GM12892 (cell line): ENCODE data around the gene CSTF1.

Experiments used
- DNase-seq: peaks from one replicate; pipeline ENCODE4 v3.0.0; 2011; ENCODE audit not compliant: insufficient read length
- FAIRE-seq: peaks from 2 replicates; lab custom pipeline; 2011; peaks lifted over from hg19 to GRCh38; lab: Jason Lieb, UNC
- POLR2A ChIP-seq: IDR thresholded peaks from 2 replicates; pipeline ENCODE4 v1.6.1; 2011; ENCODE audit warnings: low read depth, low read length, control low read depth
- POLR2AphosphoS5 ChIP-seq: IDR thresholded peaks from 2 replicates; pipeline ENCODE4 v1.6.1; 2011; ENCODE audit warnings: low read depth, low read length, control low read depth
- TAF1 ChIP-seq: IDR thresholded peaks from 2 replicates; pipeline ENCODE4 v1.6.1; 2011; ENCODE audit warnings: low read depth, mild to moderate bottlenecking, control low read depth, low read length, borderline replicate concordance

The CSTF1 gene

GRCh38 chr20:56437196-56437960, 44.9 kb downstream of the CSTF1 start:
- TF ChIP-seq POLR2A = no peak
- TF ChIP-seq TAF1 = no peak
- no peak for TF ChIP-seq POLR2AphosphoS5
- DNase-seq (no peak), FAIRE-seq (no peak)

DNA sequence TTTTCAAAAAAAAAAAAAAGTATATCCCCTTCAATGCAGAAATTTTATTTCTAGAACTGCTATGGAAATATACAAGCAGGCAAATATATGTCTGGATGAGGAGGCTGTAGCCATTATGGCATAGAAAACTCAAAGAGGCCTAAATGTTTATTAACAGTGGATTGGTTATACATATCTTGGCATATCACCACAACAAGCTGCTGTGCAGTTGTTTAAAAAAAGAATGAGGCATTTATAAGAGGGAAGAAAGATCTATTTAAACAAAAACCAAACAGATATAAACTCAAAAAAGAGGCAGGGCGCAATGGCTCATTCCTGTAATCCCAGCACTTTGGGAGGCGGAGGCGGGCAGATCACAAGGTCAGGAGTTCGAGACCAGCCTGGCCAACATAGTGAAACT, 45.8 kb downstream of the CSTF1 start:
- FAIRE-seq (no peak), DNase-seq (no peak)
- TF ChIP-seq POLR2AphosphoS5 (no peak), TAF1 (no peak), POLR2A (no peak)

DNA sequence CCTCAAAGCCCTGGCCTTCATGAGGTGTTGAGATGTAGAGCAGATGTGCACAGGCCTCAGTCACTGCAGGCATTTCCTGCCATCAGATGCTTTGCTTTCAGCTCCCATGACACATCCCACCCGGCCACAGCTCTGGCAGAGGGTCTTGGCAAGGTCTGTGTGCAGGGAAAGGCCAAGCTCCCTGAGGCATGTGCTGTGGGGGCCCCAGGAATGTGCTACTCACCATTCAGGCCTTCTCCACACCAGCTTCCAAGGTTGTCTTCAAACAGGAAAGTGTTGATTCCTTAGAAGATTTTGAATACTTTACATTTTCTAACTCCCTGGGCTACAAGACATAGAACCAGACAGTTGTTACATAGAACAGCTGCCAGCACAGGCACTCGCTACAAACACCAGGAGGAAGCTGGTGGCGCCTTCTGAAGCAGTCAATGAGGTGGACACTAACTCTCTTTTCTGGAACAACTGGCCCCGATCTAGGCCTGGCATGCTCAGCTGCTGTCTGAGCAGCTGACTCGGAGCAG, 47.4 kb downstream of the CSTF1 start:
- no peak for DNase-seq
- no peak for FAIRE-seq
- no peak for TF ChIP-seq TAF1
- no peak for TF ChIP-seq POLR2AphosphoS5
- TF ChIP-seq POLR2A = no peak

DNA sequence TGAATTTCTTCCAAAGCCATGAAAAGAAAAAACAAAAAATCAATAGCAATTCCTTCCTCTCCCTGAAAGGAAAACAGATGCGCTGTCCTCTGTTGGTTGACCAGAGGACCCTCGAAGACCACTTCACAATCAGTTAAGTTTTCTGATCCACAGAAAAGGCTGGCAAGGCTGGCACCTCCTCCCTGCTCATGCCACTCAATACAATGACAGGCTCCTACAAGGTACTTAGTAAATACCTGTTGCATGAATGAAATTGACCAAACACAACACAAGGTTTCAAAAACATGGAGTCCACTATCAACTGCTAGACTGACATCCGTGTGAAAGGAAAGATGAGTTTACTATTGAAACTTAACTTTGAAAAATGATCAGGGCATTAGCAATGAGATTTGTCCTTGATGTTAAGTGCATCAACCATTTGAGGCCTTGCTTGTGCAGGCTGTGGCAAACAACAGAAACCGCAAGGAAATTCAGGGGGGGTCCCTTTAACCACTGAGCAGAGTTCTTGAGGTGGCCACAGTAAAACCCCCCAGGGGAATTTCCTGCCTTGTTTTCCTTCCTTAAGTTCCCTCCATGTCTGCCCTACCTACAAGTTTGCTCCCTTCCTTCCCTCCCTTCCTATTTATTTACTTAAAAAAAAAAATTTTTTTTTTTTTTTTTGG, 48.0 kb downstream of the CSTF1 start:
- no peak for FAIRE-seq
- DNase-seq = no peak
- TF ChIP-seq TAF1 (no peak), POLR2A (no peak), POLR2AphosphoS5 (no peak)

DNA sequence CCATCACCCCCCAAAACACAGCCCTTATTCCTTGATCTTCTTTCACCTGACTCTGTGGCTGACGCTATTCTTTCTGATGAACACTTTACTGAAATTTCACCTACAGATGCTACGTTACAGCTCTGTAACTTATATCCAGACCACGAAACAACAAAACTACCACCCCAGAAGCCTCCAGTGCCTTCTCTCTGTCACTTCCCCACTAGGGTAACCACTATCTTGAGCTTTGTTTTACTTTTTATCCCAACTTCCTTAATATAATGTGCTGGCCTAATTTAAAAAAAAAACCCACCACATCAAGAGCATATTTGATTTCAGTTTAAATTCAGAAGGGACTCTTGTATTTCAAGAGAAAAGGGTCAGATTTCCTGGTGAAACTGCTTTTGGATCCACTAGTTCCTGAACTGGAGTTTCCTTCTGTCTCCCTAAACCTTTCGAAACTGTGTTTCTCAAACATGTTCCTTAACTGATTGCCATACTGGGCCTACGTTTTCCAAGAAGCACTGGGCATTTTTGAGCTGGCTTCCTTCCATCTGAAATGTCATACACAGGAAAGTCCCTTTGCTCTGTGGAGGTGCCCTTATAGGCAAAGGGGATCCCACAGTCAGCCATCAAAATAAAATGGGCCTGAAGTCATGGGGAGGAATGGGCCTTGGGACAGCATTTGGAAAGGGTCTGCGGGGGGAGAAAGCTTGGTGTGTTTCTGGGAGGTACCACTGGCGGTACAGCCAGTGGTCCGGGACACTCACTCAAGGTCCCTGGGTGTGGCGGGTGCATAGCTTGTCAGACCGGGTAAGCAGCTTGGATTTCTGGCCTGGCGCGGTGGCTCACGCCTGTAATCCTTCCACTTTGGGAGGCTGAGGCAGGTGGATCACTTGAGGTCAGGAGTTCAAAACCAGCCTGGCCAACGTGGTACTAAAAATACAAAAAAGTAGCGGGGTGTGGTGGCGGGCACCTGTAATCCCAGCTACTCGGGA, 50.2 kb downstream of the CSTF1 start:
- FAIRE-seq (no peak), DNase-seq (no peak)
- TF ChIP-seq TAF1 (no peak), POLR2AphosphoS5 (no peak), POLR2A (no peak)

DNA sequence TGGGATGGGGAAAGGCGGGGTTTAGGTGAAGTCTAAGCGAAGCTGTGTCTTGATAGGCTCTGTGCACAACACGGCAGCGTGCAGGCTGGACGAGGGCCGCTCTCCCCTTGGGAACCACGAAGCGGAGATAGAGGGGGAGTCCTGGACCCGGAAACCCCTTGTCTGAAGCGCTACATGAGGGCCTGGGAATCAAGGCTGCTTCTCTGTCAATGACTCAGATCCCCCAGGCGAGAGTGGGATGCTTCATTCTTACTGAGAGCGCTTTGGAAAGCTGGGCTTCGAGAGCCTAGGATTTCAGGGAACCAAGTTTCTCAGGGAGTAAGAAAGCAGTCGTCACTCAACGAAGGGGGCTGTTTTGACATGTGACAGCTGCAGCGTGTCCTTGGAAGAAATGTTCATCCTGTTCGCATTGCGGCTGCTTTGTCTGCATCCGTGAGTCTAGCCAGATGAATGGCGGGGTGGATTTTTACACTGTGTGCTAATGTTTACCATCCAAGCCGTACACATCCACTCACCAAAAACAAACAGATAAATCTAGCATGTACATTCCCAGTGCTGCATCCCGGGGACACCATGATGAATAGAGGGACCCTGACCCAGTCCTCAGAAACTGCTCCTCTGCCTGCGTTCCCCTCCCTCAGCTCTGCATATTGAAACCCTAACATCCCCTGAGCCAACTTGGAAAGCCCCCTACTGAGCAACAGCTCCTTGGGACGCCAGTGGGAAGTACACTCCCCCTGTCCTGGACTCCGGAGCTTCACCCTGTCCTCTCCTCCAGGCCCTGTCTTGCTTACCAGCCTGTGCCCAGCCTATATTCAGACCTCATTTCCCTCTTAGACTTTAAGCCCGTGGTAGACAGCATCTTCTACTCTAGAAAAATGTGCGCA, 51.5 kb downstream of the CSTF1 start:
- no peak for FAIRE-seq
- no peak for DNase-seq
- no peak for TF ChIP-seq POLR2A
- TF ChIP-seq POLR2AphosphoS5 = no peak
- TF ChIP-seq TAF1 = no peak

DNA sequence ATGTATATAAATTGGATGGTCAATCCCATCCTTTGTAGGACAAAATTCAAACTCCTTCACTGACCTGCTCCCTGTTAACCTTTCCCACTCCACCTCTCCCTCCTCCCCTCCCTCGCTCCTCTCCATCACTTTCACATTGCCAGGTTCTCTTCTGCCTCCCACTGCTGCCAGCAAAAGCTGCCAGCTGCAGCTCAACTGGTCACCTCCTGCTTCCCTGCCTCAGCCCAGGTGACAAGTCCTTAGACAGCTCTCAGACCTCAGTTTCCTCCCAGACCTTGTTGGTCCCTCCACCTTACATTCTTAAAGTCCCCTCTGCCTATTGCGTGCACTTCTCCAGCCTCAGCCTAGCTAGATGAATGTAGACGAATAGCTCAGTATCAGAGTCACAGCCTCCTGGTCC, 52.7 kb downstream of the CSTF1 start:
- FAIRE-seq (no peak), DNase-seq (no peak)
- no peak for TF ChIP-seq POLR2A
- TF ChIP-seq TAF1 = no peak
- TF ChIP-seq POLR2AphosphoS5 = no peak

- no peak for TF ChIP-seq POLR2A
- TF ChIP-seq POLR2AphosphoS5 = no peak
- no peak for TF ChIP-seq TAF1
- DNase-seq (no peak), FAIRE-seq (no peak)
These were observed 53.1 kb downstream of the CSTF1 start for GRCh38 chr20:56445540-56445939.

- DNase-seq = no peak
- no peak for FAIRE-seq
- TF ChIP-seq POLR2A (no peak), TAF1 (no peak), POLR2AphosphoS5 (no peak)
These were observed 54.8 kb downstream of the CSTF1 start for GRCh38 chr20:56447227-56447626.

GRCh38 chr20:56449459-56449858, 57.0 kb downstream of the CSTF1 start:
- DNase-seq (no peak), FAIRE-seq (no peak)
- TF ChIP-seq TAF1 (no peak), POLR2AphosphoS5 (no peak), POLR2A (no peak)
